Naive B cell (primary cell): Measurements from ENCODE around the gene CRKL. TPM values are rescaled to one million over a fixed set of nuclear protein-coding genes. Genes with fewer than 3 reads are reported as not detected.

Experiments
- ATAC-seq, 2 donors: fragments of 150-1000 bp; cut with Tn5 transposase; 2 replicates each; pipeline ENCODE4 v1.10.0; 2021; ENCODE audit warnings: low read depth in 2 of 2, mild to moderate bottlenecking in 2 of 2, moderate library complexity in 2 of 2
- DNase-seq: peaks from one replicate; pipeline ENCODE4 v3.0.0; 2022
- H3K27ac Mint-ChIP-seq, 6 donors: one replicate each; pipeline ENCODE4 v1.8.0; 2020 to 2022; ENCODE audit warnings: mild to moderate bottlenecking in 6 of 6, mixed read lengths in 6 of 6, moderate library complexity in 5 of 6, inconsistent platforms in 2 of 6
- H3K27me3 Mint-ChIP-seq, 3 donors: one replicate each; pipeline ENCODE4 v1.8.0; 2021 to 2022; ENCODE audit warnings: mixed read lengths in 3 of 3, mild to moderate bottlenecking in 1 of 3
- H3K36me3 Mint-ChIP-seq, 2 donors: one replicate each; pipeline ENCODE4 v1.8.0; 2020 to 2022; ENCODE audit warnings: mixed read lengths in 2 of 2, inconsistent platforms in 1 of 2, mild to moderate bottlenecking in 1 of 2
- H3K4me1 Mint-ChIP-seq, 3 donors: one replicate each; pipeline ENCODE4 v1.8.0; 2020 to 2022; ENCODE audit warnings: mixed read lengths in 3 of 3, inconsistent platforms in 1 of 3, mild to moderate bottlenecking in 1 of 3, moderate library complexity in 1 of 3
- H3K4me3 Mint-ChIP-seq, 8 donors: one replicate each; pipeline ENCODE4 v1.8.0; 2020 to 2022; ENCODE audit warnings: mild to moderate bottlenecking in 8 of 8, mixed read lengths in 8 of 8, moderate library complexity in 8 of 8, inconsistent platforms in 2 of 8
- H3K9me3 Mint-ChIP-seq, 7 donors: one replicate each; pipeline ENCODE4 v1.8.0; 2020 to 2022; ENCODE audit warnings: mixed read lengths in 7 of 7, mild to moderate bottlenecking in 5 of 7, inconsistent platforms in 2 of 7, moderate library complexity in 1 of 7
- polyA plus RNA-seq, 6 donors: library from polyadenylated mRNA; unstranded; fragments of 300-500 nt; fragmentation: Illumina TruSeq; gene quantifications; one replicate each; pipeline ENCODE4 v1.2.3, GENCODE V29; 2021; ENCODE audit warnings: low read depth in 6 of 6

CRKL gene
- polyA plus RNA-seq, 6 donors from 2014 or later: 42.6 to 60.7 (median 50.0) TPM

DNA sequence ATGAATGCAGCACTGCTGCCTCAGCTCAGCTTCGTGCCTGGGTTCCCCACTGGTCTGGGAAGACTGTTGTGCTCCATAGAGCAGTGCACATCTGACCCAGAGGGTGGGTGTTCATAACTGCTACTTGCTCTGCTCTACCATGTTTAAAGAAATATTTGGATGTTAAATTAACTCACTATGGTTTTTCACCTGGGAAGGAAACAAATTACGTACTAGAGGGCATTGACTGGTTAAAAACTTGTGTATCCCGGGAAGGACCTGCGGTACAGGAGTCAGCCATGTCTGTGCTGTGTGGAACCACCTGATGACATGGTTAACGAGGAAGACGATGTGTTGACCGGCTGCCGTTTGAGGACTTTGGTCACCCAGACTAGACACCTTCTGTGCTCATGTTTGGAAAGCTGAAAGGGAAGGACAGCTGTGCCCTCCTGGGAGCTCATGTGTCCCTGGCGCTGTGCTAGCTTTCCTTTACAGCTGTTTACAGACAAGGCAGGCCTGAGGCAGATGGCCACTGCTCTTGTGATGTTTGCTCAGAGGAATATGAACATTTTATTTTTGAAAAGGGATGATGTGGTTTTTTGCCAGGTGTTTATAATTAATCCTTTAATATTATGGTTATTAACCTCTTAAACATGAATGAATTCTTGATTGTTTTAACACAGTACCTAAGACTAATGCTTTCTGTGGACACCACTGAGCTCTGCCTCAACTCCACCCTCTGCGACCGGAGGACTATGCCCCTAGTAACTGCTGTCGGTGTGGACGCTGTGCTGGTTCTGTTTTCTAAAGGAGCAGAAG, 35.5 kb downstream of the CRKL start:
- peaks cover 0 to 17% (median 14%) of the 10 kb centered on the region in 3 donors for H3K4me1 Mint-ChIP-seq
- DNase-seq: no peak
- peaks cover 0 to 2% (median 2%) of the 10 kb centered on the region in 3 donors for H3K27me3 Mint-ChIP-seq
- no peak for ATAC-seq
- no peak overlapping the region for H3K4me3 Mint-ChIP-seq
- H3K9me3 Mint-ChIP-seq: no peaks in the 10 kb centered on the region
- no peak overlapping the region for H3K27ac Mint-ChIP-seq
- H3K36me3 Mint-ChIP-seq: peaks cover 5 to 14% of the 10 kb centered on the region in 2 donors

DNA sequence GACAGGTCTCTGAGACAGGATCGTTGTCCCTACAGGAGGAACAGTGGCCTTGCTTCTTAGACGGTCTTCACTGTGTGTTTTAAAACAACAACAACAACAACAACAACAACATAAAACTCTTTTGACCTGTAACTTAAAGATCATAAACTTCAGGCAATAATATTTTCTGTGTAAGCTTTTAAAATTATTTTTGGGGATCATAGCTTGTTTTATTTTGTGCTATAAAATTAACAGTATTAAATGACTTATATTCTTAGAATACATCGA, 36.1 kb downstream of the CRKL start:
- no peak for ATAC-seq

GRCh38 chr22:20953668-20954500, 36.7 kb downstream of the CRKL start:
- H3K4me3 Mint-ChIP-seq: no peak overlapping the region
- peaks cover 5 to 14% of the 10 kb centered on the region in 2 donors for H3K36me3 Mint-ChIP-seq
- peaks cover 0 to 12% (median 9%) of the 10 kb centered on the region in 3 donors for H3K27me3 Mint-ChIP-seq
- H3K27ac Mint-ChIP-seq: peak overlapping the region in 2 of 6 donors; percentile 9 to 38
- H3K4me1 Mint-ChIP-seq: peaks cover 6 to 22% (median 21%) of the 10 kb centered on the region in 3 donors
- H3K9me3 Mint-ChIP-seq: peaks cover 0 to 2% (median 0%) of the 10 kb centered on the region in 7 donors
- no peak for DNase-seq
- no peak for ATAC-seq

More for the DNA sequence above, 36.1 kb downstream of the CRKL start:
- Mint-ChIP-seq H3K27me3 (peaks cover 0 to 7% (median 7%) of the 10 kb centered on the region in 3 donors), H3K27ac (no peak overlapping the region), H3K9me3 (peaks cover 0 to 2% (median 0%) of the 10 kb centered on the region in 7 donors), H3K36me3 (peaks cover 5 to 14% of the 10 kb centered on the region in 2 donors), H3K4me1 (peaks cover 5 to 19% (median 17%) of the 10 kb centered on the region in 3 donors), H3K4me3 (no peak overlapping the region)
- DNase-seq: no peak

GRCh38 chr22:20955548-20955947, 38.3 kb downstream of the CRKL start:
- ATAC-seq (no peak), DNase-seq (no peak)
- peak overlapping the region in 2 of 8 donors; percentile 20 to 52 for H3K4me3 Mint-ChIP-seq
- H3K27ac Mint-ChIP-seq: peak overlapping the region in 1 of 6 donors; percentile 54
- peaks cover 2 to 19% (median 16%) of the 10 kb centered on the region in 3 donors for H3K27me3 Mint-ChIP-seq
- peaks cover 6 to 22% (median 21%) of the 10 kb centered on the region in 3 donors for H3K4me1 Mint-ChIP-seq
- peaks cover 0 to 6% of the 10 kb centered on the region in 2 donors for H3K36me3 Mint-ChIP-seq
- H3K9me3 Mint-ChIP-seq: peaks cover 0 to 2% (median 0%) of the 10 kb centered on the region in 7 donors

DNA sequence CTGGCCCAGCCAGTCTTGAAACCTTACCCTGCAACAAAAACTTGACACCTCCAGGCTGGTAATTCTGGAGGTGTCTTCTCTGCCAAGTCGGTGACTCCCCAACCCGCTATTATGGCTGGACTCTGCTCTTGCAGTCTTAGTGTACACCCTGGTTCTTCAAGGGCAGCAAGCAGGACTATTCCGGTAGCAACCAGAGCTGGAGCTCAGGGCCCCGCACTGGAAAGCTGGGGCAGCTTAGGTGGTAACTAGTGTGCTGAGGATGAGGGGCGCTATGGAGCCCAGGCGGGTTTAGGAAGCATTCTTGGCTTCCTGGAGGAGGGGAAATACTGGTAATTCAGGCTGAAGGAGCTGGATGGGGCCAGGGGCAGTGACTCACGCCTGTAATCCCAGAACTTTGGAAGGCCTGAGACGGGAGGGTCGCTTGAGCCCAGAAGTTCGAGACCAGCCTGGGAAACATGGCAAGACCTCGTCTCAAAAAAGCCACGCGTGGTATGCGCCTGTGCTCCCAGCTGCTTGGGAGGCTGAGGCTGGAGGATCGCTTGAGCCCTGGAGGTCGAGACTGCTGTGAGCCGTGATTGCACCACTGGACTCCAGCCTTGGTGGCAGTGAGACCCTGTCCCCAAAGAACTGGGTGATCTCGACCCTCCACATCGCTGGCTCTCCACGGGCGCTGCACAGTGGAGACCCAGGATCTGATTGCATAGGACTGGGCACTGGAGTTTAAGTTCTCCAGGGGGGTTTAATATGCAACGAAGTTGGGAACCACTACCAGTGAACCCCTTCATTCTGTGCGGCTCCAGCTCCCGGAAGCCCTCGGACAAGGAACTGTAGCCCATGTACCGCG, 39.3 kb downstream of the CRKL start:
- DNase-seq: no peak
- no peak for ATAC-seq
- H3K27ac Mint-ChIP-seq: peak overlapping the region in 1 of 6 donors; percentile 37
- H3K4me3 Mint-ChIP-seq: peak overlapping the region; percentile 74 to 87 (median 80)
- H3K4me1 Mint-ChIP-seq: peaks cover 6 to 22% (median 21%) of the 10 kb centered on the region in 3 donors
- H3K9me3 Mint-ChIP-seq: peaks cover 0 to 2% (median 0%) of the 10 kb centered on the region in 7 donors
- H3K36me3 Mint-ChIP-seq: peaks cover 0 to 6% of the 10 kb centered on the region in 2 donors
- H3K27me3 Mint-ChIP-seq: peaks cover 4 to 22% (median 21%) of the 10 kb centered on the region in 3 donors

- Mint-ChIP-seq H3K4me1 (peaks cover 6 to 28% (median 27%) of the 10 kb centered on the region in 3 donors), H3K4me3 (peak overlapping the region; percentile 74 to 93 (median 84)), H3K27me3 (peaks cover 8 to 22% (median 21%) of the 10 kb centered on the region in 3 donors), H3K27ac (peak overlapping the region in 1 of 6 donors; percentile 37), H3K9me3 (peaks cover 0 to 2% (median 0%) of the 10 kb centered on the region in 7 donors), H3K36me3 (peaks cover 0 to 6% of the 10 kb centered on the region in 2 donors)
- ATAC-seq: peak; percentile 15 to 31
- no peak for DNase-seq
Observed at GRCh38 chr22:20957102-20957682, 40.0 kb downstream of the CRKL start.

DNA sequence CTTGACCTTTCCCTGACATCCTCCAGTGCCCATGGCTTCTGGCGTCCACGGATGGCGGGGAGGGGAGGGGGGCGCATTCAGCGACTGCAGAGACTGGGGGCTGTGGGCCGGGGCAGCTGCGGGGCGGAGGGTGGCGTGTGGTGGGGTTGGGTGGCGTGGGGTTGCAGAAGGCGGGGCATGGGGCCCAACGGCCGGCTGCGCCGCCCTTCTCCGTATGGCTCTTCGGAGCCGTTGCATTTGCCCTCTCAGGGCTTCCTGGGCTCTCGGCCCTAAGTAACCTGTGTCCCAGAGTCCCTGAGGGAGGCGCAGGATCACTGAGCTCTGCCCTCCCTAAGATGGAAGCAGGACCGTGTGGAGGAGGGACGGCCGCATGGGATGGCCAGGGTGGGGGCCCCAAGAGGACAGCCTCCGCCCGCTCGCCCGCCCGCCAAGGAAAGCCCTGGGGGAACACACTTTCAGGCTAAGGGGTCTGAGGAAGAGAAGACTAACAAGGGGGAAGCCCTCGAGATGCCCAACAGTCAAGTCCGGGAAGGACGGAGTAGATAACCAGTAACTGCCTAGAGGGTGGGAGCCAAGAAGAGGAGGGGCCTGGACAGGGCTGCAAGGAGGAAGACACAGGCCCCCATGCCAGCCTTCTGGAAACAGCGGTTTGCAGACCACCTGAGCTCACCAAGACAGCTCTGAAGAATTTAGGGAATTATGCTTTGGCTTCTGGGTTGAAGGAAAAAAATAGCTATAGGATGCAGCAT, 40.6 kb downstream of the CRKL start:
- Mint-ChIP-seq H3K27ac (peak overlapping the region in 1 of 6 donors; percentile 56), H3K9me3 (peaks cover 0 to 2% (median 0%) of the 10 kb centered on the region in 7 donors), H3K4me3 (peak overlapping the region; percentile 74 to 93 (median 83)), H3K36me3 (no peaks in the 10 kb centered on the region), H3K27me3 (peaks cover 8 to 24% (median 21%) of the 10 kb centered on the region in 3 donors), H3K4me1 (peaks cover 6 to 30% (median 22%) of the 10 kb centered on the region in 3 donors)
- ATAC-seq (peak; percentile 41 to 46), DNase-seq (no peak)

- Mint-ChIP-seq H3K4me3 (peak overlapping the region in 2 of 8 donors; percentile 19 to 66), H3K36me3 (no peaks in the 10 kb centered on the region), H3K27me3 (peaks cover 8 to 34% (median 21%) of the 10 kb centered on the region in 3 donors), H3K9me3 (peaks cover 0 to 2% (median 0%) of the 10 kb centered on the region in 7 donors), H3K27ac (peak overlapping the region in 1 of 6 donors; percentile 53), H3K4me1 (peaks cover 15 to 43% (median 35%) of the 10 kb centered on the region in 3 donors)
- no peak for ATAC-seq
- no peak for DNase-seq
Observed at GRCh38 chr22:20959578-20960461, 42.6 kb downstream of the CRKL start.

- H3K27me3 Mint-ChIP-seq: peaks cover 8 to 34% (median 21%) of the 10 kb centered on the region in 3 donors
- H3K4me3 Mint-ChIP-seq: peak overlapping the region in 1 of 8 donors; percentile 66
- peaks cover 0 to 2% (median 0%) of the 10 kb centered on the region in 7 donors for H3K9me3 Mint-ChIP-seq
- ATAC-seq (no peak), DNase-seq (no peak)
- H3K27ac Mint-ChIP-seq: no peak overlapping the region
- peaks cover 18 to 48% (median 36%) of the 10 kb centered on the region in 3 donors for H3K4me1 Mint-ChIP-seq
- H3K36me3 Mint-ChIP-seq: no peaks in the 10 kb centered on the region
Observed at GRCh38 chr22:20960609-20961008, 43.4 kb downstream of the CRKL start.

DNA sequence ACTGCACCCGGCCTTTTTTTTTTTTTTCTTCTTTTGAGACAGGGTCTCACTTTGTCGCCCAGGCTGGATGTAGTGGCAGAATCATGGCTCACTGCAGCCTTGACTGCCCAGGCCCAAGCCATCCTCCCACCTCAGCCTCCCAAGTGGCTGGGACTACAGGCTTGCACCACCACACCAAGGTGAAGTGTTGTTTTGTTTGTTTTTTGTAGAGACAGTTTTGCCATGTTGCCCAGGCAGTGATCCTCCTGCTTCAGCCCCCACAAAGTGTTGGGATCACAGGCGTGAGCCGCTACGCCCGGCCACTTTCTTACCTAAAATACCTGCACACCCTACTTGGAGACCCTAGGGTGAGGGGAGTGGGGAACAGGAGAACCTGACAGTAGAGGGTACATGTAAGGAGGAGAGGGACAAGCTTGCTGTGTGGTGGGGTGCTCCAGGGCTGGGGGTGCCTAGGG, 45.3 kb downstream of the CRKL start:
- Mint-ChIP-seq H3K9me3 (peaks cover 0 to 2% (median 0%) of the 10 kb centered on the region in 7 donors), H3K27me3 (peaks cover 8 to 34% (median 21%) of the 10 kb centered on the region in 3 donors), H3K27ac (no peak overlapping the region), H3K4me3 (no peak overlapping the region), H3K36me3 (no peaks in the 10 kb centered on the region), H3K4me1 (peaks cover 23 to 47% (median 39%) of the 10 kb centered on the region in 3 donors)
- no peak for DNase-seq
- no peak for ATAC-seq
